HFF-Myc (cell line): Measurements from ENCODE around the gene GRK3.
A peak's percentile ranks its signal among the peaks of the same experiment; 100 is the strongest.
"Not testable (repeated sequence)": the region's sequence is repeated elsewhere in the genome, so short reads cannot be mapped to it uniquely, and the experiment has no call there.

Experiments used
- DNase-seq: peaks from one replicate; pipeline ENCODE4 v3.0.0-alpha.2; 2011; ENCODE audit warnings: low read depth; ENCODE audit errors: extremely low read depth
- H3K4me3 ChIP-seq: replicated peaks from 2 replicates; pipeline ENCODE4 v1.5.1; 2011; ENCODE audit warnings: low read depth, mild to moderate bottlenecking, control low read depth, low read length
- CTCF ChIP-seq: IDR thresholded peaks from 2 replicates; pipeline ENCODE4 v1.5.1; 2012; ENCODE audit warnings: mild to moderate bottlenecking, low read depth, low read length, control low read depth; ENCODE audit errors: missing control alignments

Gene GRK3

GRCh38 chr22:25563761-25564319 lies 635 bp upstream of the GRK3 start:
- peak overlapping the region; percentile 44 for H3K4me3 ChIP-seq
- no peak for DNase-seq

GRCh38 chr22:25564979-25565677 lies 653 bp downstream of the GRK3 start:
- DNase-seq, result no peak
- TF ChIP-seq CTCF, result no peak
- H3K4me3 ChIP-seq, result peak overlapping the region; percentile 60

More at GRCh38 chr22:25563761-25564319, 635 bp upstream of the GRK3 start:
- no peak for TF ChIP-seq CTCF

- DNase-seq, result no peak
- H3K4me3 ChIP-seq, result no peak overlapping the region
- no peak for TF ChIP-seq CTCF
These were observed 1.9 kb downstream of the GRK3 start for GRCh38 chr22:25566186-25566897.

- no peak for TF ChIP-seq CTCF
- no peak overlapping the region for H3K4me3 ChIP-seq
- DNase-seq, result no peak
These were observed 2.4 kb downstream of the GRK3 start for GRCh38 chr22:25566898-25567235.

- TF ChIP-seq CTCF, result no peak
- no peak for DNase-seq
- H3K4me3 ChIP-seq, result no peak overlapping the region
These were observed 2.8 kb downstream of the GRK3 start for GRCh38 chr22:25567251-25567675.

GRCh38 chr22:25568066-25568465 lies 3.6 kb downstream of the GRK3 start:
- not testable (repeated sequence) for DNase-seq, H3K4me3 ChIP-seq

GRCh38 chr22:25569361-25569760 lies 4.9 kb downstream of the GRK3 start:
- H3K4me3 ChIP-seq, result no peak overlapping the region
- DNase-seq, result no peak
- no peak for TF ChIP-seq CTCF
